Tibial nerve (tissue), 4 donors: Measurements from ENCODE around the gene SEC31A. TPM values are rescaled to one million over a fixed set of nuclear protein-coding genes. Genes with fewer than 3 reads are reported as not detected.

Experiments used
- DNase-seq, 2 donors: peaks; one replicate each; pipeline ENCODE4 v3.0.0-alpha.2; 2019; ENCODE audit warnings: low spot score in 2 of 2
- H3K27ac ChIP-seq, 4 donors: fragments of 200-600 bp; sonication (generic) in 3 of 4; one replicate each; pipeline ENCODE4 v1.5.1; 2017 to 2019; ENCODE audit warnings: mild to moderate bottlenecking in 1 of 4
- H3K27me3 ChIP-seq, 2 donors: fragments of 200-600 bp; sonication (generic) in 1 of 2; one replicate each; pipeline versions ENCODE4 v1.5.1 to v1.6.0; 2017 to 2019
- H3K36me3 ChIP-seq, 3 donors: fragments of 200-600 bp; sonication (generic); one replicate each; pipeline ENCODE4 v1.5.1; 2018 to 2019
- H3K4me1 ChIP-seq, 4 donors: fragments of 200-600 bp; sonication (generic) in 3 of 4; one replicate each; pipeline ENCODE4 v1.5.1; 2017 to 2019
- H3K4me3 ChIP-seq, 4 donors: fragments of 200-600 bp; sonication (generic) in 3 of 4; one replicate each; pipeline ENCODE4 v1.5.1; 2017 to 2019; ENCODE audit warnings: mild to moderate bottlenecking in 1 of 4, moderate library complexity in 1 of 4
- H3K9me3 ChIP-seq, 4 donors: fragments of 200-600 bp; sonication (generic) in 3 of 4; one replicate each; pipeline ENCODE4 v1.5.1; 2017 to 2019
- EP300 ChIP-seq, 2 donors: sonication (generic); formaldehyde crosslinking; IDR thresholded peaks; one replicate each; pipeline ENCODE4 v1.6.1; 2017; ENCODE audit warnings: antibody characterized with exemption in 2 of 2, mild to moderate bottlenecking in 1 of 2
- POLR2A ChIP-seq, 2 donors: fragments of 450-650 bp; IDR thresholded peaks; one replicate each; pipeline ENCODE4 v1.6.1; 2017; ENCODE audit warnings: antibody characterized with exemption in 2 of 2, mild to moderate bottlenecking in 2 of 2, moderate library complexity in 2 of 2
- WGBS, 2 donors: methylation state at CpG; one replicate each; pipeline ENCODE4 v1.1.5; 2018; 5-methylcytosine and 5-hydroxymethylcytosine counted together
- total RNA-seq, 4 donors: library from RNA; depleted of rRNA; stranded (reverse); fragments of >200 nt; gene quantifications; one replicate each; pipeline ENCODE4 v1.1.0, GENCODE V29; 2016
- TF ChIP-seq, protein P1 (sequence below), 5 experiments: fragments of 200-600 bp in 3 of 5; fragments of 450-650 bp in 2 of 5; sonication (generic) in 3 of 5; IDR thresholded peaks; one replicate each; pipeline ENCODE4 v1.5.1; 2016 to 2019; ENCODE audit warnings: antibody characterized with exemption in 5 of 5, mild to moderate bottlenecking in 3 of 5, moderate library complexity in 2 of 5

SEC31A gene
- total RNA-seq, 4 donors from 2014 or later: 171 to 190 (median 176) TPM

GRCh38 chr4:82798168-82799005 lies 92.6 kb downstream of the SEC31A start, which contains the start of gene SCD5:
Gene SCD5 (minus strand): TSS chr4:82798796. CDS start chr4:82798537, 259 bp downstream.
- TF ChIP-seq, protein P1, sequence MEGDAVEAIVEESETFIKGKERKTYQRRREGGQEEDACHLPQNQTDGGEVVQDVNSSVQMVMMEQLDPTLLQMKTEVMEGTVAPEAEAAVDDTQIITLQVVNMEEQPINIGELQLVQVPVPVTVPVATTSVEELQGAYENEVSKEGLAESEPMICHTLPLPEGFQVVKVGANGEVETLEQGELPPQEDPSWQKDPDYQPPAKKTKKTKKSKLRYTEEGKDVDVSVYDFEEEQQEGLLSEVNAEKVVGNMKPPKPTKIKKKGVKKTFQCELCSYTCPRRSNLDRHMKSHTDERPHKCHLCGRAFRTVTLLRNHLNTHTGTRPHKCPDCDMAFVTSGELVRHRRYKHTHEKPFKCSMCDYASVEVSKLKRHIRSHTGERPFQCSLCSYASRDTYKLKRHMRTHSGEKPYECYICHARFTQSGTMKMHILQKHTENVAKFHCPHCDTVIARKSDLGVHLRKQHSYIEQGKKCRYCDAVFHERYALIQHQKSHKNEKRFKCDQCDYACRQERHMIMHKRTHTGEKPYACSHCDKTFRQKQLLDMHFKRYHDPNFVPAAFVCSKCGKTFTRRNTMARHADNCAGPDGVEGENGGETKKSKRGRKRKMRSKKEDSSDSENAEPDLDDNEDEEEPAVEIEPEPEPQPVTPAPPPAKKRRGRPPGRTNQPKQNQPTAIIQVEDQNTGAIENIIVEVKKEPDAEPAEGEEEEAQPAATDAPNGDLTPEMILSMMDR (IDR thresholded peaks at IDR 0.05): no peak
- peak in 1 of 2 donors; percentile 51 for TF ChIP-seq EP300 (IDR thresholded peaks at IDR 0.05)
- peak in 1 of 2 donors; percentile 36 for TF ChIP-seq POLR2A (IDR thresholded peaks at IDR 0.05)
- no peaks in the 10 kb centered on the region for H3K27me3 ChIP-seq
- peaks cover 0 to 38% (median 6%) of the 10 kb centered on the region in 4 donors for H3K4me1 ChIP-seq
- H3K36me3 ChIP-seq: no peaks in the 10 kb centered on the region
- no peaks in the 10 kb centered on the region for H3K9me3 ChIP-seq
- WGBS, 2 donors: 0 to 1% methylated on average over 38 to 67 of the region's 94 CpGs
- peak within 1 kb of the TSS; percentile 51 to 93 (median 66) for H3K4me3 ChIP-seq
- peak within 1 kb of the TSS in 3 of 4 donors; percentile 45 to 72 (median 69) for H3K27ac ChIP-seq
- peak; percentile 47 to 59 for DNase-seq

GRCh38 chr4:82797405-82798111 lies 93.4 kb downstream of the SEC31A start:
- H3K4me1 ChIP-seq: peaks cover 0 to 46% (median 10%) of the 10 kb centered on the region in 4 donors
- TF ChIP-seq, protein P1 (IDR thresholded peaks at IDR 0.05): no peak
- no peak for TF ChIP-seq EP300 (IDR thresholded peaks at IDR 0.05)
- TF ChIP-seq POLR2A (IDR thresholded peaks at IDR 0.05): no peak
- H3K27ac ChIP-seq: peak overlapping the region in 3 of 4 donors; percentile 6 to 69 (median 38)
- H3K36me3 ChIP-seq: no peaks in the 10 kb centered on the region
- H3K9me3 ChIP-seq: no peaks in the 10 kb centered on the region
- no peaks in the 10 kb centered on the region for H3K27me3 ChIP-seq
- peak overlapping the region; percentile 51 to 93 (median 66) for H3K4me3 ChIP-seq
- no peak for DNase-seq
- WGBS, 2 donors: 3 to 6% methylated on average over 38 to 46 of the region's 47 CpGs

- Histone ChIP-seq H3K36me3 (no peaks in the 10 kb centered on the region), H3K4me1 (peaks cover 0 to 51% (median 11%) of the 10 kb centered on the region in 4 donors), H3K4me3 (peak overlapping the region; percentile 51 to 93 (median 66)), H3K27me3 (no peaks in the 10 kb centered on the region), H3K27ac (peak overlapping the region in 2 of 4 donors; percentile 6 to 69), H3K9me3 (no peaks in the 10 kb centered on the region)
- TF ChIP-seq, protein P1 (IDR thresholded peaks at IDR 0.05): no peak
- TF ChIP-seq EP300 (IDR thresholded peaks at IDR 0.05): no peak
- TF ChIP-seq POLR2A (IDR thresholded peaks at IDR 0.05): no peak
- no peak for DNase-seq
- WGBS, 2 donors: 30 to 35% methylated on average over 6 of the region's 6 CpGs
Measured at GRCh38 chr4:82797040-82797404, 93.9 kb downstream of the SEC31A start.

DNA sequence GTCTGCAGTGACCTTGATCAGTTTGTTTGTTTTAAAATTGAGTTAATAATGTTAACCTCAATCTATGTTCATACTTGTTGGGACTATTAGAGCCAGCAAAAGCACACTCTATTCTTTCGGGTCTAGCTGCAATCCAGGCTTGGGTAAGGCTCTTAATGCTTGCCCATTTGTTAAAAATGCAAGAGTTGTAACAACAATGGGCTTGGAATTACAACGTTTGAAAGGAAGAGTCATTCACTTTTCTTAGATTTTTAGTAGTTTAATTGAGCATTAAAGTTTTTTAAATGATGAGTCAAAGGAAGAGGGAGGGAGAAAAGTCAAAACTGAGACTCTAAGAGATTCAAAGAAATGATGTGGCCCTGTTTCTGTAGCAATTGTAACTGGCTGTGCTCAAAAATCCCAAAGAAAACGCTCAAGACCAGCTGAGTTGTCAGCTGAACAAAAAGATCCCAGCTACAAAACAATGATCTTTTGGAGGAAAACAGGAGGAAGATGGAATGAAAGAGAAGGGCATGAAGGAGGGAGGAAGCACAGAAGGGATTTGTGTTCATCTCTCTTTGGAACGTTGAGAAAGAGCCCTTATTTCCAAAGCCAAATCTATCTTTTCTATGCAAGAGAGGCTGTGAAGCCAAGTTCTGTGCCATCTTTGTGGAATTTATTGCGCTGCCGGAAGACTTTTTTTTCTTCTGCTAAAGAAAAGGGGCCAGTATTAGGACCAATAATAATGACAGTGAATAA lies 97.9 kb downstream of the SEC31A start:
- Histone ChIP-seq H3K4me3 (no peak overlapping the region), H3K27ac (peak overlapping the region in 3 of 4 donors; percentile 34 to 79 (median 48)), H3K9me3 (no peaks in the 10 kb centered on the region), H3K4me1 (peaks cover 0 to 79% (median 19%) of the 10 kb centered on the region in 4 donors), H3K27me3 (no peaks in the 10 kb centered on the region), H3K36me3 (no peaks in the 10 kb centered on the region)
- 27 to 33% methylated on average over 6 of the region's 6 CpGs for WGBS, 2 donors
- TF ChIP-seq, protein P1 (IDR thresholded peaks at IDR 0.05): no peak
- no peak for TF ChIP-seq EP300 (IDR thresholded peaks at IDR 0.05)
- no peak for TF ChIP-seq POLR2A (IDR thresholded peaks at IDR 0.05)
- no peak for DNase-seq
